HEK293T (cell line): Measurements from ENCODE around the gene CAB39L.

Experiments used
- ARNT ChIP-seq: fragments of 450-650 bp; IDR thresholded peaks from 2 replicates; pipeline ENCODE4 v1.6.1; 2017; ENCODE audit warnings: mild to moderate bottlenecking
- BHLHE40 ChIP-seq: fragments of 450-650 bp; IDR thresholded peaks from 2 replicates; pipeline ENCODE4 v1.6.1; 2016; ENCODE audit warnings: mild to moderate bottlenecking, moderate library complexity, borderline replicate concordance
- CTBP1 ChIP-seq: fragments of 450-650 bp; IDR thresholded peaks from 2 replicates; pipeline ENCODE4 v1.6.1; 2016; ENCODE audit warnings: borderline replicate concordance
- ELF4 ChIP-seq: fragments of 450-650 bp; IDR thresholded peaks from 2 replicates; pipeline ENCODE4 v1.6.1; 2017; ENCODE audit warnings: antibody characterized with exemption
- FOXA1 ChIP-seq: fragments of 450-650 bp; IDR thresholded peaks from 2 replicates; pipeline ENCODE4 v1.6.1; 2016; ENCODE audit warnings: mild to moderate bottlenecking
- FOXK2 ChIP-seq: fragments of 450-650 bp; IDR thresholded peaks from 2 replicates; pipeline ENCODE4 v1.6.1; 2016; ENCODE audit warnings: mild to moderate bottlenecking
- FOXM1 ChIP-seq: fragments of 450-650 bp; IDR thresholded peaks from 2 replicates; pipeline ENCODE4 v1.6.1; 2017; ENCODE audit warnings: mild to moderate bottlenecking, borderline replicate concordance
- HDGF ChIP-seq: fragments of 450-650 bp; IDR thresholded peaks from 2 replicates; pipeline ENCODE4 v1.6.1; 2017; ENCODE audit warnings: antibody characterized with exemption, borderline replicate concordance
- L3MBTL2 ChIP-seq: fragments of 450-650 bp; conservative IDR thresholded peaks from 2 replicates; pipeline ENCODE4 v1.6.1; 2016; ENCODE audit warnings: mild to moderate bottlenecking
- NFRKB ChIP-seq: fragments of 450-650 bp; IDR thresholded peaks from 2 replicates; pipeline ENCODE4 v1.6.1; 2016; ENCODE audit warnings: mild to moderate bottlenecking, moderate library complexity
- SP1 ChIP-seq: fragments of 450-650 bp; IDR thresholded peaks from 2 replicates; pipeline ENCODE4 v1.6.1; 2017
- SUZ12 ChIP-seq: fragments of 450-650 bp; IDR thresholded peaks from 2 replicates; pipeline ENCODE4 v1.6.1; 2016; ENCODE audit warnings: mild to moderate bottlenecking
- TARDBP ChIP-seq: fragments of 450-650 bp; IDR thresholded peaks from 2 replicates; pipeline ENCODE4 v1.6.1; 2016
- ZNF384 ChIP-seq: fragments of 450-650 bp; IDR thresholded peaks from 2 replicates; pipeline ENCODE4 v1.6.1; 2016

GRCh38 chr13:49455007-49455398, 11.1 kb upstream of the CAB39L start:
- no peak for TF ChIP-seq SP1
- TF ChIP-seq FOXM1 = no peak
- no peak for TF ChIP-seq HDGF
- TF ChIP-seq SUZ12 = no peak
- TF ChIP-seq ZNF384 = no peak
- no peak for TF ChIP-seq BHLHE40
- TF ChIP-seq ARNT = no peak
- no peak for TF ChIP-seq L3MBTL2
- no peak for TF ChIP-seq NFRKB
- no peak for TF ChIP-seq CTBP1
- TF ChIP-seq FOXK2 = no peak
- no peak for TF ChIP-seq FOXA1
- TF ChIP-seq ELF4 = no peak
- TF ChIP-seq TARDBP = no peak
